Ovary (tissue), 3 donors: ENCODE results near the gene DPEP2.

Source experiments
- EP300 ChIP-seq: sonication (generic); formaldehyde crosslinking; IDR thresholded peaks from one replicate; pipeline ENCODE4 v1.6.1; 2017; ENCODE audit warnings: antibody characterized with exemption
- TF ChIP-seq, protein P1 (sequence below), 3 donors: fragments of 450-650 bp in 2 of 3; fragments of 200-600 bp in 1 of 3; IDR thresholded peaks; one replicate each; pipeline versions ENCODE4 v1.5.1 to v1.8.0; 2016 to 2022; ENCODE audit warnings: antibody characterized with exemption in 3 of 3, mild to moderate bottlenecking in 1 of 3
- donor health status: DM: no; HTN: no; CAD: no.

DNA sequence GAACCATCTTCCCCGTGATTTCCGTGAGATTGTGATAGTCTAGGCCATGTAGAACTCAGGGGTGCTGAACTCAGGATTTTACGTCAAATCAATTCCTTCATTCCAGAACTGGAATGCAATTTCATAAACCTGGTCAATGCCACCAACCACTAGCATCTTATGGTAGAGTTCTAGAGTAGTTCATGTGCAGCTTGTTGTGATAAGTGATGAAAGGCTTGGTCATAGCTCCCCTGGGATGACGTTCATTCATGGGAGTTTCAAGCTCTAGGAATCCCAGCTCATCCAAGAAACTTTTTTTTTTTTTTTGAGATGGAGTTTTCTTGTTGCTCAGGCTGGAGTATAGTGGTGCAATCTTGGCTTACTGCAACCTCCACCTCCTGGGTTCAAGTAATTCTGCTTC lies 3.7 kb upstream of the DPEP2 start:
- TF ChIP-seq, protein P1, sequence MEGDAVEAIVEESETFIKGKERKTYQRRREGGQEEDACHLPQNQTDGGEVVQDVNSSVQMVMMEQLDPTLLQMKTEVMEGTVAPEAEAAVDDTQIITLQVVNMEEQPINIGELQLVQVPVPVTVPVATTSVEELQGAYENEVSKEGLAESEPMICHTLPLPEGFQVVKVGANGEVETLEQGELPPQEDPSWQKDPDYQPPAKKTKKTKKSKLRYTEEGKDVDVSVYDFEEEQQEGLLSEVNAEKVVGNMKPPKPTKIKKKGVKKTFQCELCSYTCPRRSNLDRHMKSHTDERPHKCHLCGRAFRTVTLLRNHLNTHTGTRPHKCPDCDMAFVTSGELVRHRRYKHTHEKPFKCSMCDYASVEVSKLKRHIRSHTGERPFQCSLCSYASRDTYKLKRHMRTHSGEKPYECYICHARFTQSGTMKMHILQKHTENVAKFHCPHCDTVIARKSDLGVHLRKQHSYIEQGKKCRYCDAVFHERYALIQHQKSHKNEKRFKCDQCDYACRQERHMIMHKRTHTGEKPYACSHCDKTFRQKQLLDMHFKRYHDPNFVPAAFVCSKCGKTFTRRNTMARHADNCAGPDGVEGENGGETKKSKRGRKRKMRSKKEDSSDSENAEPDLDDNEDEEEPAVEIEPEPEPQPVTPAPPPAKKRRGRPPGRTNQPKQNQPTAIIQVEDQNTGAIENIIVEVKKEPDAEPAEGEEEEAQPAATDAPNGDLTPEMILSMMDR (IDR thresholded peaks at IDR 0.05), result no peak
- TF ChIP-seq EP300, result no peak
